ENCODE data around the gene ELFN2. TPM values are rescaled to one million over a fixed set of nuclear protein-coding genes. Genes with fewer than 3 reads are reported as not detected.
A peak's percentile ranks its signal among the peaks of the same experiment; 100 is the strongest.

ELFN2 gene
- total RNA-seq, 1 experiment from 2014 or later: 30.8 TPM

DNA sequence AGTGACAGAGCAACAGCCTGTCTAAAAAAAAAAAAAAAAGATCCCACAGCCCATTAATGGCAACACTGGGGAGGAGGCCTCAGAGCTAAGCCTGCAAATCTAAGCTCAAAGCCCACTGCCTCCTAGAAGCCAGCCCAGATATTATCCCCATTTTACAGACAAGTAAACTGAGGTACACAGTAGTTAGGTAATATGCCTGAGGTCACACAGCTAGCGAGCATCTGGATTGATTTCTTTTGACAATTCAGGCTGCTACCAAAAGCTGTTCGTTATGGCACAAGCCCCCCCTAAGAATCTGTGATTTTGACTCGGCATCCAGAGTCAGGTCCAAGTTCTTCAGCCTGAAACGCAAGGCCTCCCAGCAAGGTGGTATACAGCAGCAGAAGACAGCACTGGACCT is 13.7 kb downstream of the ELFN2 start:
- TF ChIP-seq, protein P1, sequence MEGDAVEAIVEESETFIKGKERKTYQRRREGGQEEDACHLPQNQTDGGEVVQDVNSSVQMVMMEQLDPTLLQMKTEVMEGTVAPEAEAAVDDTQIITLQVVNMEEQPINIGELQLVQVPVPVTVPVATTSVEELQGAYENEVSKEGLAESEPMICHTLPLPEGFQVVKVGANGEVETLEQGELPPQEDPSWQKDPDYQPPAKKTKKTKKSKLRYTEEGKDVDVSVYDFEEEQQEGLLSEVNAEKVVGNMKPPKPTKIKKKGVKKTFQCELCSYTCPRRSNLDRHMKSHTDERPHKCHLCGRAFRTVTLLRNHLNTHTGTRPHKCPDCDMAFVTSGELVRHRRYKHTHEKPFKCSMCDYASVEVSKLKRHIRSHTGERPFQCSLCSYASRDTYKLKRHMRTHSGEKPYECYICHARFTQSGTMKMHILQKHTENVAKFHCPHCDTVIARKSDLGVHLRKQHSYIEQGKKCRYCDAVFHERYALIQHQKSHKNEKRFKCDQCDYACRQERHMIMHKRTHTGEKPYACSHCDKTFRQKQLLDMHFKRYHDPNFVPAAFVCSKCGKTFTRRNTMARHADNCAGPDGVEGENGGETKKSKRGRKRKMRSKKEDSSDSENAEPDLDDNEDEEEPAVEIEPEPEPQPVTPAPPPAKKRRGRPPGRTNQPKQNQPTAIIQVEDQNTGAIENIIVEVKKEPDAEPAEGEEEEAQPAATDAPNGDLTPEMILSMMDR (conservative IDR thresholded peaks at IDR 0.05): no peak
- TF ChIP-seq EZH2 (IDR thresholded peaks at IDR 0.05; ENCODE audit: low read depth): no peak
- peak overlapping the region; percentile 70 for H3K4me2 ChIP-seq
- ChIA-PET POLR2A (ENCODE audit: unreplicated experiment) (interaction anchor here (0.6 kb wide), 1 partner anchor 186 kb away, joined by 11 read pairs; no protein-coding TSS in a partner anchor), CTCF (interaction anchor here (0.6 kb wide), 1 partner anchor 18 kb away, joined by 3 read pairs; no protein-coding TSS in a partner anchor)
- H3K27me3 ChIP-seq (ENCODE audit: insufficient read depth, low read depth): no peaks in the 10 kb centered on the region
- no TSS peak for BruUV-seq (replicated peaks)
- H3K4me3 ChIP-seq: peak overlapping the region; percentile 22; the same call in 1 of the 2 replicates
- H3F3A ChIP-seq (ENCODE audit: insufficient read depth, low read depth): peaks cover 46% of the 10 kb centered on the region
- H4K20me1 ChIP-seq (ENCODE audit: insufficient read depth): peaks cover 3% of the 10 kb centered on the region; the same call in 1 of the 2 replicates
- no peaks in the 10 kb centered on the region for H3K9me3 ChIP-seq (ENCODE audit: insufficient read depth, low read depth)
- H2AFZ ChIP-seq: no peak overlapping the region
- H3K36me3 ChIP-seq (ENCODE audit: low read depth): no peaks in the 10 kb centered on the region
- peak overlapping the region; percentile 72 for H3K27ac ChIP-seq
- H3K4me1 ChIP-seq (replicated peaks; ENCODE audit: insufficient read depth): peaks cover 28% of the 10 kb centered on the region
- intact Hi-C loops (cut with micrococcal nuclease; ENCODE audit: unreplicated experiment): loop anchor here (2.0 kb wide), 1 partner anchor 43 kb away; no protein-coding TSS in a partner anchor
- DNase-seq: no peak
- H3K79me2 ChIP-seq (ENCODE audit: low read depth): peaks cover 38% of the 10 kb centered on the region
- no peaks in the 10 kb centered on the region for H3K9me2 ChIP-seq (ENCODE audit: insufficient read depth)

DNA sequence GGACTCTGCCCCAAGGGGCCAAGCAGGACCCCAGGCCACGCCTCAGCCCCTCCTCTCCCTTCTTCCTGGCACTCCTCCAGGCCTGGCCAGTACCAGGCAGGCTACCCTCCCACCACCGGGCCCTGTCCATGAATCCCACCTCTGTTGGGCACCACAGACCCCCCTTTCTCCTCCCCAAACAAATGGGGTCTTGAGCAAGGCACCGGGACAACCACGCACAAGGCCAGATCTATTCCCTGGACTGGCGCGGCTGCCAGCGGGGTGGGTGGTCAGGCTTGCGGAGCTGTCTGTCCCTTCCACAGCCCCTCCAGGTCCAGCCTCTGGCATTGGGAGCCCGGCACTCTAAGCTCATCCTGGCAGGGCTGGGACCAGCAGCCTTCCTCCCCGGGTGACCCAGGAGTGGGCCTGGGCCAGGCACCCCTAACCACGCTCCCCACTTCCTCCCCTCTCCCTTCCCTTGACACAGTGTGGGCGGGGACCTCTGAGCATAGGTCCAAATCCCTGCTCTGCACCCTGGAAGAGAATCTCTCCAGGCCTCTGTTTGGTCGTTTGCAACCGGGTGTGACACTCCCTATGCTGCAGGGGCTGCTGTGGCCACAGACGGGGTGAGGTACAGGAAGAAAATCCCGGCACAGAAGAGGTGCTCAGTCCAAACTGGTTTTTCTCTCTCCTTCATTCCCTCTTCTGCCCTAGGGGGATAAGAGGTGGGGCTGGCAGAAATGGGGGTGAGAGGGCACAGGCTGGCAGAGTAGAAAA is 14.6 kb downstream of the ELFN2 start:
- intact Hi-C loops (cut with micrococcal nuclease; ENCODE audit: unreplicated experiment): loop anchor here (2.0 kb wide), 1 partner anchor 44 kb away; no protein-coding TSS in a partner anchor
- DNase-seq: peak; percentile 62 to 90
- H4K20me1 ChIP-seq (ENCODE audit: insufficient read depth): peaks cover 3% of the 10 kb centered on the region; the same call in 1 of the 2 replicates
- BruUV-seq (replicated peaks): no TSS peak
- H3K36me3 ChIP-seq (ENCODE audit: low read depth): no peaks in the 10 kb centered on the region
- CTCF ChIA-PET: no interaction called here
- H3K9me3 ChIP-seq (ENCODE audit: insufficient read depth, low read depth): no peaks in the 10 kb centered on the region
- H3K27ac ChIP-seq: peak overlapping the region; percentile 72
- H3K4me2 ChIP-seq: peak overlapping the region; percentile 70
- peak overlapping the region; percentile 22; the same call in 1 of the 2 replicates for H3K4me3 ChIP-seq
- H3K9me2 ChIP-seq (ENCODE audit: insufficient read depth): no peaks in the 10 kb centered on the region
- H3K4me1 ChIP-seq (replicated peaks; ENCODE audit: insufficient read depth): peaks cover 28% of the 10 kb centered on the region
- POLR2A ChIA-PET (ENCODE audit: unreplicated experiment): no interaction called here
- no peaks in the 10 kb centered on the region for H3K27me3 ChIP-seq (ENCODE audit: insufficient read depth, low read depth)
- H3K79me2 ChIP-seq (ENCODE audit: low read depth): peaks cover 38% of the 10 kb centered on the region
- TF ChIP-seq, protein P1 (conservative IDR thresholded peaks at IDR 0.05): 0 out of 2 replicates have a peak, but pooled peaks have one; percentile 8
- TF ChIP-seq EZH2 (IDR thresholded peaks at IDR 0.05; ENCODE audit: low read depth): no peak
- no peak overlapping the region for H2AFZ ChIP-seq
- peaks cover 39% of the 10 kb centered on the region for H3F3A ChIP-seq (ENCODE audit: insufficient read depth, low read depth)

DNA sequence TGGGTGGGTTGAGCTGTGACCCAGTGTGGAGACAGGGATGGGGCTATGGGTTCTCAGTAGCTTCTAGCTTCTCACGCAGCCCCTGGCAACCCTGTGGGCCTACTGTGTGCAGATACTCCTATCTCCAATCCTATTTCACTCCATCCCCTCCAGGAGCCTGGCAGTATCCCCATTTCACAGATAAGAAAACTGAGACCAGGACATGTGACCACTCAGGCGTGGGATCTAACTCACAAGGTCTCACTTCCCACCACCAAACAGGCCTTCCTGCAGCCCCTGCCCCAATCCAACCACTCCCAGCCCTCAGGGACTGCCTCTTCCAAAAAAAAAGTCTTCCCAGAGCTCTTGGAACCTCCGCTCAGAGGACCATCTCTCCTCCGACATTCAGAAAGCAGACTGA is 15.6 kb downstream of the ELFN2 start:
- no peak for DNase-seq
- BruUV-seq (replicated peaks): no TSS peak
- no peaks in the 10 kb centered on the region for H3K9me2 ChIP-seq (ENCODE audit: insufficient read depth)
- peaks cover 3% of the 10 kb centered on the region; the same call in 1 of the 2 replicates for H4K20me1 ChIP-seq (ENCODE audit: insufficient read depth)
- TF ChIP-seq, protein P1 (conservative IDR thresholded peaks at IDR 0.05): no peak
- TF ChIP-seq EZH2 (IDR thresholded peaks at IDR 0.05; ENCODE audit: low read depth): no peak
- no peaks in the 10 kb centered on the region for H3K9me3 ChIP-seq (ENCODE audit: insufficient read depth, low read depth)
- POLR2A ChIA-PET (ENCODE audit: unreplicated experiment): no interaction called here
- H3K4me2 ChIP-seq: peak overlapping the region; percentile 70; the same call in 1 of the 2 replicates
- peaks cover 38% of the 10 kb centered on the region for H3K79me2 ChIP-seq (ENCODE audit: low read depth)
- peak overlapping the region; percentile 72; the same call in 1 of the 2 replicates for H3K27ac ChIP-seq
- intact Hi-C loops (cut with micrococcal nuclease; ENCODE audit: unreplicated experiment): loop anchor here (2.0 kb wide), 1 partner anchor 45 kb away; no protein-coding TSS in a partner anchor
- peaks cover 39% of the 10 kb centered on the region for H3F3A ChIP-seq (ENCODE audit: insufficient read depth, low read depth)
- H3K27me3 ChIP-seq (ENCODE audit: insufficient read depth, low read depth): no peaks in the 10 kb centered on the region
- peaks cover 36% of the 10 kb centered on the region for H3K4me1 ChIP-seq (replicated peaks; ENCODE audit: insufficient read depth)
- CTCF ChIA-PET: interaction anchor here (0.5 to 0.7 kb wide), 3 partner anchors 20 to 195 kb away, joined by 3 to 7 read pairs (median 5); no protein-coding TSS in a partner anchor
- no peak overlapping the region for H2AFZ ChIP-seq
- no peaks in the 10 kb centered on the region for H3K36me3 ChIP-seq (ENCODE audit: low read depth)
- no peak overlapping the region for H3K4me3 ChIP-seq
